DLD1 (cell line): ENCODE results near the gene CD40LG.

ENCODE experiments used
- in situ Hi-C: cut with HindIII; loops from 2 replicates; pipeline ENCODE4 v1.10.0; 2017; ENCODE audit warnings: low sequenced_read_pairs

Gene CD40LG

GRCh38 chrX:136646602-136647239, 1.2 kb upstream of the CD40LG start:
- in situ Hi-C loops: no loop called here

- in situ Hi-C loops: no loop called here
Observed at GRCh38 chrX:136650811-136651210, 2.9 kb downstream of the CD40LG start.

- in situ Hi-C loops: no loop called here
Observed at GRCh38 chrX:136652822-136653723, 5.1 kb downstream of the CD40LG start.

GRCh38 chrX:136656361-136656964, 8.5 kb downstream of the CD40LG start:
- in situ Hi-C loops: no loop called here

GRCh38 chrX:136658151-136658550, 10.2 kb downstream of the CD40LG start:
- in situ Hi-C loops: no loop called here

GRCh38 chrX:136659174-136659573, 11.2 kb downstream of the CD40LG start:
- in situ Hi-C loops: no loop called here

- in situ Hi-C loops: no loop called here
Observed at GRCh38 chrX:136660896-136661295, 12.9 kb downstream of the CD40LG start.

- in situ Hi-C loops: no loop called here
Observed at GRCh38 chrX:136662104-136662503, 14.1 kb downstream of the CD40LG start.

GRCh38 chrX:136662976-136663375, 15.0 kb downstream of the CD40LG start:
- in situ Hi-C loops: no loop called here

GRCh38 chrX:136665258-136665900, 17.4 kb downstream of the CD40LG start:
- in situ Hi-C loops: no loop called here

GRCh38 chrX:136666088-136666487, 18.1 kb downstream of the CD40LG start:
- in situ Hi-C loops: no loop called here

GRCh38 chrX:136667446-136668168, 19.6 kb downstream of the CD40LG start:
- in situ Hi-C loops: no loop called here

GRCh38 chrX:136671006-136671610, 23.1 kb downstream of the CD40LG start:
- in situ Hi-C loops: no loop called here

GRCh38 chrX:136674270-136674985, 26.5 kb downstream of the CD40LG start:
- in situ Hi-C loops: no loop called here

GRCh38 chrX:136679531-136679930, 31.6 kb downstream of the CD40LG start:
- in situ Hi-C loops: no loop called here

- in situ Hi-C loops: no loop called here
Observed at GRCh38 chrX:136684120-136684519, 36.2 kb downstream of the CD40LG start.

- in situ Hi-C loops: no loop called here
Observed at GRCh38 chrX:136687457-136687856, 39.5 kb downstream of the CD40LG start.

GRCh38 chrX:136689436-136689835, 41.5 kb downstream of the CD40LG start:
- in situ Hi-C loops: no loop called here

- in situ Hi-C loops: no loop called here
Observed at GRCh38 chrX:136691028-136691809, 43.3 kb downstream of the CD40LG start.
